Gastrocnemius medialis (tissue), 4 donors: ENCODE results near the gene TH.

Source experiments
- POLR2A ChIP-seq, 2 donors: fragments of 450-650 bp; IDR thresholded peaks; one replicate each; pipeline ENCODE4 v1.6.1; 2017; ENCODE audit warnings: antibody characterized with exemption in 2 of 2, mild to moderate bottlenecking in 2 of 2, moderate library complexity in 2 of 2
- TF ChIP-seq, protein P1 (sequence below), 5 experiments: fragments of 450-650 bp in 3 of 5; fragments of 200-600 bp in 2 of 5; sonication (generic) in 2 of 5; IDR thresholded peaks in 4 of 5; conservative IDR thresholded peaks in 1 of 5; 1 replicate in 4 of 5; 2 replicates in 1 of 5; pipeline ENCODE4 v1.5.1; 2016 to 2019; ENCODE audit warnings: antibody characterized with exemption in 5 of 5, mild to moderate bottlenecking in 3 of 5, moderate library complexity in 3 of 5

DNA sequence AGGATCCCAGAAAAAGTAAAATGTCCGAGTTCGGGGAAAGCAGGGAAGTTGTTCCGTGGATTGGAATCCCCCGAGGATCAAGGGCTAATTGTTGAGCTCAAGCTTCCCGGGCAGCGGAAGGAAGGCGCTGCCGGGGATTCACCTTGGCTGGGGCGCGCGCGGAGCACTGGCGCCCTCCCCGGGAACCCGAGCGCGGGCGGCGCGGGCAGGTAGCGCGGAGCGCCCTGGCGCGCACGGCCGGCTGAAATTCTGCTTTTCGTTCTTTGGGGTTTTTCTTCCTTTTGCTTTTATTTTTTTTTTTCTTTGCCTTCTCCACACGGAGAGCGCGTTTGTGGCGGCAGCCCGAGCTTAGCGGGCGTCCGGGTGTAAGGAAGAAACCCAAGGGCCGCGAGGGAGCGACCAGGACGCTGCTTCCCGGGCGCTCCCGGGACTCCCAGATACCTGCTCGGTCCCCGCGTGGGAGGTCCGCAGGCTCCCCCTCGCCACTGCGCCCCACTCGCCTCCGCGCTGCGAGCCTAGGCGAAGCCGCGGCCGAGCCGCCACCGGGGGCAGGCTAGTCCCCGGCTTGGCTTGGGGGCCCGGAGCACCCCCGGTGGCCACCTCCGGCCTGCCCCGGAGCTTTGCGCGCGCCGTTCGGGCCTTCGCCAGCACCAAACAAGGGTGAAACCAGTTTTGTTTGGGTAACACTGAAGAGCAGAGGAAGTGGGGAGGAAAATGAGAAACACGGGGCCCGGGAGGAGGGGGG, 27.6 kb downstream of the TH start:
- TF ChIP-seq, protein P1, sequence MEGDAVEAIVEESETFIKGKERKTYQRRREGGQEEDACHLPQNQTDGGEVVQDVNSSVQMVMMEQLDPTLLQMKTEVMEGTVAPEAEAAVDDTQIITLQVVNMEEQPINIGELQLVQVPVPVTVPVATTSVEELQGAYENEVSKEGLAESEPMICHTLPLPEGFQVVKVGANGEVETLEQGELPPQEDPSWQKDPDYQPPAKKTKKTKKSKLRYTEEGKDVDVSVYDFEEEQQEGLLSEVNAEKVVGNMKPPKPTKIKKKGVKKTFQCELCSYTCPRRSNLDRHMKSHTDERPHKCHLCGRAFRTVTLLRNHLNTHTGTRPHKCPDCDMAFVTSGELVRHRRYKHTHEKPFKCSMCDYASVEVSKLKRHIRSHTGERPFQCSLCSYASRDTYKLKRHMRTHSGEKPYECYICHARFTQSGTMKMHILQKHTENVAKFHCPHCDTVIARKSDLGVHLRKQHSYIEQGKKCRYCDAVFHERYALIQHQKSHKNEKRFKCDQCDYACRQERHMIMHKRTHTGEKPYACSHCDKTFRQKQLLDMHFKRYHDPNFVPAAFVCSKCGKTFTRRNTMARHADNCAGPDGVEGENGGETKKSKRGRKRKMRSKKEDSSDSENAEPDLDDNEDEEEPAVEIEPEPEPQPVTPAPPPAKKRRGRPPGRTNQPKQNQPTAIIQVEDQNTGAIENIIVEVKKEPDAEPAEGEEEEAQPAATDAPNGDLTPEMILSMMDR (IDR thresholded peaks at IDR 0.05 in 4 of 5, conservative IDR thresholded peaks at IDR 0.05 in 1 of 5) = peak in 4 of 5 experiments; percentile 15 to 38 (median 24)
- TF ChIP-seq POLR2A (IDR thresholded peaks at IDR 0.05) = no peak
